Liver (tissue), 9 donors: ENCODE results near the gene TM7SF2. TPM values are rescaled to one million over a fixed set of nuclear protein-coding genes. Genes with fewer than 3 reads are reported as not detected.

Experiments
- DNase-seq: peaks from one replicate; pipeline ENCODE4 v3.0.0-alpha.2; 2017; ENCODE audit warnings: low spot score
- H3K27ac ChIP-seq, 2 donors: one replicate each; pipeline ENCODE4 v1.7.0; 2013; ENCODE audit warnings: inconsistent platforms in 2 of 2, low read length in 2 of 2, control low read depth in 1 of 2, low read depth in 1 of 2, mild to moderate bottlenecking in 1 of 2
- H3K27me3 ChIP-seq, 4 donors: one replicate each; pipeline versions ENCODE4 v1.6.1 to v1.7.0; 2013; ENCODE audit warnings: low read length in 3 of 4, inconsistent platforms in 1 of 4, mild to moderate bottlenecking in 1 of 4, moderate library complexity in 1 of 4; ENCODE audit not compliant: control insufficient read depth in 4 of 4, insufficient read depth in 4 of 4
- H3K36me3 ChIP-seq, 4 donors: one replicate each; pipeline versions ENCODE4 v1.6.1 to v1.7.0; 2013; ENCODE audit warnings: low read length in 3 of 4, mild to moderate bottlenecking in 3 of 4, low read depth in 1 of 4, moderate library complexity in 1 of 4; ENCODE audit not compliant: control insufficient read depth in 4 of 4, insufficient read depth in 3 of 4
- H3K4me1 ChIP-seq, 4 donors: one replicate each; pipeline versions ENCODE4 v1.6.1 to v1.7.0; 2013; ENCODE audit warnings: low read length in 3 of 4, mild to moderate bottlenecking in 3 of 4, moderate library complexity in 1 of 4; ENCODE audit not compliant: control insufficient read depth in 4 of 4, insufficient read depth in 4 of 4
- H3K4me3 ChIP-seq, 3 donors: one replicate each; pipeline versions ENCODE4 v1.6.1 to v1.7.0; 2013; ENCODE audit warnings: low read length in 3 of 3, control low read depth in 1 of 3, low read depth in 1 of 3, mild to moderate bottlenecking in 1 of 3
- H3K9ac ChIP-seq, 2 donors: one replicate each; pipeline ENCODE4 v1.7.0; 2013; ENCODE audit warnings: low read length in 2 of 2, mild to moderate bottlenecking in 2 of 2, moderate library complexity in 2 of 2, control low read depth in 1 of 2, low read depth in 1 of 2
- H3K9me3 ChIP-seq, 4 donors: one replicate each; pipeline versions ENCODE4 v1.6.1 to v1.7.0; 2013; ENCODE audit warnings: low read length in 3 of 4; ENCODE audit not compliant: control insufficient read depth in 4 of 4
- ATF3 ChIP-seq: IDR thresholded peaks from 2 replicates; pipeline ENCODE4 v1.6.1; 2016; ENCODE audit warnings: antibody characterized with exemption
- CTCF ChIP-seq: fragments of 150-350 bp; IDR thresholded peaks from 2 replicates; pipeline ENCODE4 v1.5.1; 2017; ENCODE audit warnings: improper control_type of control experiment, low read depth, low read length; ENCODE audit not compliant: missing input control
- EGR1 ChIP-seq, 2 donors: IDR thresholded peaks; 2 replicates each; pipeline ENCODE4 v1.6.1; 2016 to 2018; ENCODE audit warnings: antibody characterized with exemption in 2 of 2, low read depth in 2 of 2
- FOXA1 ChIP-seq: IDR thresholded peaks from 2 replicates; pipeline ENCODE4 v1.6.1; 2016; ENCODE audit warnings: antibody characterized with exemption
- FOXA2 ChIP-seq: IDR thresholded peaks from 2 replicates; pipeline ENCODE4 v1.6.1; 2016; ENCODE audit warnings: antibody characterized with exemption
- GABPA ChIP-seq, 2 donors: IDR thresholded peaks in 1 of 2; conservative IDR thresholded peaks in 1 of 2; 2 replicates each; pipeline ENCODE4 v1.6.1; 2016; ENCODE audit warnings: antibody characterized with exemption in 2 of 2, mild to moderate bottlenecking in 1 of 2, moderate library complexity in 1 of 2
- HNF4A ChIP-seq, 2 donors: conservative IDR thresholded peaks; 2 replicates each; pipeline ENCODE4 v1.6.1; 2016; ENCODE audit warnings: antibody characterized with exemption in 2 of 2, mild to moderate bottlenecking in 2 of 2
- HNF4G ChIP-seq: IDR thresholded peaks from 2 replicates; pipeline ENCODE4 v1.6.1; 2016; ENCODE audit warnings: antibody characterized with exemption
- JUND ChIP-seq, 2 donors: IDR thresholded peaks; 2 replicates each; pipeline ENCODE4 v1.6.1; 2016; ENCODE audit warnings: antibody characterized with exemption in 2 of 2
- MAX ChIP-seq: IDR thresholded peaks from 2 replicates; pipeline ENCODE4 v1.6.1; 2016; ENCODE audit warnings: antibody characterized with exemption
- NR2F2 ChIP-seq: IDR thresholded peaks from 2 replicates; pipeline ENCODE4 v1.6.1; 2016; ENCODE audit warnings: antibody characterized with exemption
- RAD21 ChIP-seq, 2 donors: IDR thresholded peaks; 2 replicates each; pipeline ENCODE4 v1.6.1; 2016; ENCODE audit warnings: antibody characterized with exemption in 2 of 2, mild to moderate bottlenecking in 2 of 2
- REST ChIP-seq: IDR thresholded peaks from 2 replicates; pipeline ENCODE4 v1.6.1; 2016; ENCODE audit warnings: antibody characterized with exemption, mild to moderate bottlenecking
- RXRA ChIP-seq, 2 donors: IDR thresholded peaks; 2 replicates each; pipeline ENCODE4 v1.6.1; 2017 to 2018; ENCODE audit warnings: antibody characterized with exemption in 2 of 2, mild to moderate bottlenecking in 1 of 2
- SP1 ChIP-seq: IDR thresholded peaks from 2 replicates; pipeline ENCODE4 v1.6.1; 2018; ENCODE audit warnings: antibody characterized with exemption, mild to moderate bottlenecking
- TAF1 ChIP-seq: conservative IDR thresholded peaks from 2 replicates; pipeline ENCODE4 v1.6.1; 2016; ENCODE audit warnings: antibody characterized with exemption, mild to moderate bottlenecking
- YY1 ChIP-seq: IDR thresholded peaks from 2 replicates; pipeline ENCODE4 v1.6.1; 2016; ENCODE audit warnings: antibody characterized with exemption, mild to moderate bottlenecking
- ZBTB33 ChIP-seq: IDR thresholded peaks from 2 replicates; pipeline ENCODE4 v1.6.1; 2016; ENCODE audit warnings: antibody characterized with exemption
- WGBS: extraction: QIAGEN DNeasy Blood & Tissue Kit; methylation state at CpG from one replicate; pipeline ENCODE4 v1.1.7; 2013; 5-methylcytosine and 5-hydroxymethylcytosine counted together
- polyA plus RNA-seq, 2 donors: library from polyadenylated mRNA; stranded (reverse) in 1 of 2; unstranded in 1 of 2; fragments of 200-250 nt in 1 of 2; fragments of >200 nt in 1 of 2; fragmentation: Nextera tagmentation in 1 of 2; extraction: Ambion mirVana in 1 of 2; gene quantifications; one replicate each; pipeline versions ENCODE4 v1.2.1 to v1.2.3, GENCODE V29; 2013 to 2015
- total RNA-seq, 2 donors: library from RNA; depleted of rRNA; stranded (reverse); fragments of >200 nt; gene quantifications; one replicate each; pipeline ENCODE4 v1.2.3, GENCODE V29; 2014
- donor health status: healthy.
- donor health status: healthy.
- donor health status: healthy.
- donor health status: healthy.
- donor health status: healthy.

Gene TM7SF2
- total and polyA plus RNA-seq, 4 donors: 39.0 to 337 (median 89.1) TPM

GRCh38 chr11:65085446-65085845, 26.2 kb upstream of the TM7SF2 start:
- Histone ChIP-seq H3K9me3 (no peaks in the 10 kb centered on the region), H3K36me3 (peaks cover 5 to 39% (median 13%) of the 10 kb centered on the region in 4 donors), H3K27ac (no peak overlapping the region), H3K9ac (no peak overlapping the region), H3K27me3 (no peaks in the 10 kb centered on the region), H3K4me3 (no peak overlapping the region), H3K4me1 (peaks cover 10 to 23% (median 18%) of the 10 kb centered on the region in 4 donors)
- 95% methylated on average over 4 of the region's 4 CpGs for WGBS
- DNase-seq: no peak
- TF ChIP-seq FOXA1 (no peak), CTCF (no peak), RAD21 (IDR thresholded peaks at IDR 0.05) (no peak), REST (no peak), HNF4A (conservative IDR thresholded peaks at IDR 0.05) (no peak), FOXA2 (no peak), RXRA (IDR thresholded peaks at IDR 0.05) (no peak)

GRCh38 chr11:65086809-65087208, 24.9 kb upstream of the TM7SF2 start:
- DNase-seq: no peak
- peaks cover 5 to 39% (median 13%) of the 10 kb centered on the region in 4 donors for H3K36me3 ChIP-seq
- TF ChIP-seq REST (no peak), FOXA2 (no peak), HNF4A (conservative IDR thresholded peaks at IDR 0.05) (no peak), NR2F2 (no peak), RAD21 (IDR thresholded peaks at IDR 0.05) (no peak), ATF3 (no peak), FOXA1 (no peak), GABPA (IDR thresholded peaks at IDR 0.05 in 1 of 2, conservative IDR thresholded peaks at IDR 0.05 in 1 of 2) (no peak), CTCF (no peak), YY1 (no peak), JUND (IDR thresholded peaks at IDR 0.05) (no peak), EGR1 (IDR thresholded peaks at IDR 0.05; ENCODE audit: low read depth in 2 of 2) (no peak), ZBTB33 (no peak), HNF4G (no peak), MAX (no peak), TAF1 (no peak), SP1 (no peak), RXRA (IDR thresholded peaks at IDR 0.05) (no peak)
- no peak overlapping the region for H3K27ac ChIP-seq
- no peak overlapping the region for H3K9ac ChIP-seq
- peaks cover 10 to 23% (median 18%) of the 10 kb centered on the region in 4 donors for H3K4me1 ChIP-seq
- no peak overlapping the region for H3K4me3 ChIP-seq
- no peaks in the 10 kb centered on the region for H3K27me3 ChIP-seq
- H3K9me3 ChIP-seq: no peaks in the 10 kb centered on the region
- WGBS: 95% methylated on average over 9 of the region's 9 CpGs
